ENCODE data around the gene MLST8.

The MLST8 gene

DNA sequence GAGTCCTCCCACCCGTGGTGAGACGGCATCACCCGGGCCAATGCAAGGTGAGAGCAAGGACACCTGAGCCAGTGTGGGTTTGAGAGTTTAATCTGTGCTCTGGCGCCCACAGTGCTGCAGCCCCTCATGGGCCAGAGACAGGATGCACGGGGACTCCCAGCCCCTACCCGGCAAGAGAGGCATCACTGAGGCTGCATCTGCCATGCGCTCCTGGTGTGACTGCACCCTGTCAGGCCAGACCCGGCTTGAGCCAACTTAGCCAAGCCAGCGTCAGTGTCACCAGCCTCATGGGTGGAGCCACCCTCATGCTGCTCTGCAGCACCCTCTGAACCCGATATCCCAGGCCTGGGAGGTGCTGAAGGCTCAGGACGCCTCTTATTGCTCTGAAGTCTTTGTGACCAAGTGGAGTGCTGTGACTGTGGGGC, 6.7 kb downstream of the MLST8 start:
- no peak for DNase-seq (ENCODE audit: extremely low read depth, low read depth)
- TF ChIP-seq, protein P1, sequence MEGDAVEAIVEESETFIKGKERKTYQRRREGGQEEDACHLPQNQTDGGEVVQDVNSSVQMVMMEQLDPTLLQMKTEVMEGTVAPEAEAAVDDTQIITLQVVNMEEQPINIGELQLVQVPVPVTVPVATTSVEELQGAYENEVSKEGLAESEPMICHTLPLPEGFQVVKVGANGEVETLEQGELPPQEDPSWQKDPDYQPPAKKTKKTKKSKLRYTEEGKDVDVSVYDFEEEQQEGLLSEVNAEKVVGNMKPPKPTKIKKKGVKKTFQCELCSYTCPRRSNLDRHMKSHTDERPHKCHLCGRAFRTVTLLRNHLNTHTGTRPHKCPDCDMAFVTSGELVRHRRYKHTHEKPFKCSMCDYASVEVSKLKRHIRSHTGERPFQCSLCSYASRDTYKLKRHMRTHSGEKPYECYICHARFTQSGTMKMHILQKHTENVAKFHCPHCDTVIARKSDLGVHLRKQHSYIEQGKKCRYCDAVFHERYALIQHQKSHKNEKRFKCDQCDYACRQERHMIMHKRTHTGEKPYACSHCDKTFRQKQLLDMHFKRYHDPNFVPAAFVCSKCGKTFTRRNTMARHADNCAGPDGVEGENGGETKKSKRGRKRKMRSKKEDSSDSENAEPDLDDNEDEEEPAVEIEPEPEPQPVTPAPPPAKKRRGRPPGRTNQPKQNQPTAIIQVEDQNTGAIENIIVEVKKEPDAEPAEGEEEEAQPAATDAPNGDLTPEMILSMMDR (IDR thresholded peaks at IDR 0.05; ENCODE audit: low read depth, low read length, missing control alignments) = no peak
- H3K4me3 ChIP-seq (replicated peaks; ENCODE audit: low read depth, low read length) = peak overlapping the region; percentile 68; the same call in 1 of the 2 replicates

DNA sequence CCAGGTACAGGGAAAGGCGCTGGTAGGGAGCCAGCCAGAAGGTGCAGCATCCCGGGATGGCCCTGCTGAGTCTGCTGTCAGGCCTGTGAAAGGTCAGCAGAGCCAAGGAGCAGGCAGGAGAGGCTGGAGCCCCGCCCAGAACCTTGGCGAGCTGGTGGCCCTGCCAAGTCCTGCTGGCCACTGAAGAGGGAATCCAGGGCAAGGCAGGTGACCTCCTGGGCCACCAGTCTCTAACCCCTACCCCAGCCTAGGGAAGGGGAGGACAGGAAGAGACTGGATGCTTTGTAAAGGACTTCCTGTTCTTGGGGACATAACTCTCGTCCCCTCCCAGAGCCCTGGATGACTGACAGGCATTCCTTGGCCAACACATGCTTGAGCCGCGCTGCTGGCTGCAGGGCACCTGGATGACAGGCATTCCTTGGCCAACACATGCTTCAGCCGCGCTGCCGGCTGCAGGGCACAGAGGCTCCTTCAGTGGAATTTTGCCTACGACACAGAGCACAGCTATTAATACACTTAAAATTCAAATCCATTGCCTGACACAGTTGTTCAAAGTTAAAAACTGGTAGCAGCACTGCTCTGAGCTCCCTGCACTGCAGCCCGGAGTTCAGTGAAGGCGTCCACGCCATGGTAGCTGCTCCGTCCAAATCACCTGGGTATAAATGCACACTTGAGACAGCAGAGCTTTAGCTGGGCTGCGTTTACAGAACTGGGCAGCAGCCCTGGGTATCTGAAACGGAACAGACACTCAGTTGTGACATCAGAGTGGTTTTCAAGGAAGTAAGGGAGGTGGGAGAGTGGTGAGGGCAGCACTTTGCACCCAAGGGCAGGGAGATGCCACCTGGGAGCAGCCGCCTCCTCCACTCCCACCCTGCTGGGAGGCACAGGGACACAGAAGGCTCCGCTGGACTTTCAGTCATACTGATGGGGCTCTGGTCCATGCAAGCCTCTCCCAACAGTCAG, 7.4 kb downstream of the MLST8 start:
- DNase-seq (ENCODE audit: extremely low read depth, low read depth) = no peak
- peak overlapping the region; percentile 68 for H3K4me3 ChIP-seq (replicated peaks; ENCODE audit: low read depth, low read length)
- TF ChIP-seq, protein P1 (IDR thresholded peaks at IDR 0.05; ENCODE audit: low read depth, low read length, missing control alignments) = no peak

DNA sequence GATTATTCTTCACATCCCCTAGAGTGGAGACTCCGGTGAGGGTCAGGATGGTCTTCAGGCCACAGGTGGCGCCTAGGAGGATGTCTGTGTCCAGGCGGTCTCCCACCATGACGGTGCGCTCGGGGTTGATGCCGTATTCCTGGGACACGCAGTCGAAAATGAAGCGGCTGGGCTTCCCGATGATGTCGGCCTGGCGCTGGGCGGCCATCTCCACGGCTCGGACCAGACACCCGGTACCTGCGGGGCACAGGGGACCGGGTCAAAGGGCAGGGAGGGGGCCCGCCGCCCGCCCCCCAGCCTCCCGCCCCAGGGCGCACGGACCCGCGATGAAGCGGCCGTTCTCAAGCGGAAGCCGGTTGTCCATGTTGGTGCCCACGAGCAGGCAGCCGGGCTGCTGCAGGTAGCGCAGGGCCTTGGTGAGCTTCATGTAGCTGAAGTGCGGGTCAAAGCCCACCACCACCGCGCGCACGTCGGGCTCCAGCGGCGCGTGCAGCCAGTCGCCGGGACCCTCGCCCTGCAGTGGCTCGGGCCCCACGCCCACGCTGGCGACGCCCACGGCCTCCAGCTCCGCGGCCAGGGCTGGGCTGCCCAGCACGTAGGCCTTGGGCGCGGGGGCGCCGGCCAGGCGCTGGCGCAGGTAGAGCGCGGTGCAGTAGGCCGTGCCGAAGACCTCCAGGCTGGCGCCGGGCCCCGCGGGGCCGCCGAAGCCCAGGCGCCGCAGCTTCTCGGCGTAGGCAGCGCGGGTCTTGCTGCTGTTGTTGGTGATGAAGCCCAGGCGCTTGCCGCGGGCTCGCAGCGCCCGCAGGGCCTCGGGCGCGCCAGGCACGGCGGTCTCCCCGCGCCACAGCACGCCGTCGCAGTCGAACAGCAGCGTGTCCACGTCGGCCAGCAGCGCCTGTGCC, 8.8 kb downstream of the MLST8 start:
- no peak for DNase-seq (ENCODE audit: extremely low read depth, low read depth)
- TF ChIP-seq, protein P1 (IDR thresholded peaks at IDR 0.05; ENCODE audit: low read depth, low read length, missing control alignments) = no peak
- peak overlapping the region; percentile 68 for H3K4me3 ChIP-seq (replicated peaks; ENCODE audit: low read depth, low read length)

GRCh38 chr16:2214719-2214968, 9.4 kb downstream of the MLST8 start, which contains the start of gene PGP:
PGP (minus strand) TSS chr16:2214840; CDS start chr16:2214777, 63 bp downstream.
- peak within 1 kb of the TSS; percentile 68 for H3K4me3 ChIP-seq (replicated peaks; ENCODE audit: low read depth, low read length)
- TF ChIP-seq, protein P1 (IDR thresholded peaks at IDR 0.05; ENCODE audit: low read depth, low read length, missing control alignments) = no peak
- no peak for DNase-seq (ENCODE audit: extremely low read depth, low read depth)

DNA sequence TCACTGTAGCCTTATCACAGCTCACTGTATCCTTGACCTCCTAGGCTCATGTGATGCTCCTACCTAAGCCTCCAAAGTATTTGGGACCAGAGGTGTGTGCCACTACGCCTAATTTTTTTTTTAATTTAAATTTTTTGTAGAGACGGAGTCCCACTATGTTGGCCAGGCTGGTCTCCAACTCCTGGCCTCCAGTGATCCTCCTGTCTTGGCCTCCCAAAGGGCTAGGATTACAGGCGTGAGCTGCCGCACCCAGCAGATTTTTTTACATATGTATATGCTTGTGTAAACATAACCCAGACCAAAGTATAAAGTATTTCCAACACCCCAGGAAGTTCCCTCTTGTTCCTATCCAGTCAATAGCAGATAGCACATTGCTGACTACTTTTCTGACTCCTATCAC, 11.1 kb downstream of the MLST8 start:
- TF ChIP-seq, protein P1 (IDR thresholded peaks at IDR 0.05; ENCODE audit: low read depth, low read length, missing control alignments) = no peak
- DNase-seq (ENCODE audit: extremely low read depth, low read depth) = no peak
- H3K4me3 ChIP-seq (replicated peaks; ENCODE audit: low read depth, low read length) = no peak overlapping the region

GRCh38 chr16:2223221-2223941, 18.1 kb downstream of the MLST8 start, which contains the start of gene E4F1:
E4F1 (plus strand) TSS chr16:2223591; CDS start chr16:2223614, 23 bp downstream.
- H3K4me3 ChIP-seq (replicated peaks; ENCODE audit: low read depth, low read length) = peak within 1 kb of the TSS; percentile 92
- peak; percentile 94 for DNase-seq (ENCODE audit: extremely low read depth, low read depth)
- TF ChIP-seq, protein P1 (IDR thresholded peaks at IDR 0.05; ENCODE audit: low read depth, low read length, missing control alignments) = no peak

All from HFF-Myc (cell line).